Head of caudate nucleus (tissue), 42 donors: ENCODE measurements around the gene RNF10.
"Not testable (repeated sequence)": the region's sequence is repeated elsewhere in the genome, so short reads cannot be mapped to it uniquely, and the experiment has no call there.

Experiments
- DNase-seq, 42 donors: peaks; one replicate each; pipeline versions ENCODE4 v3.0.0 to v3.0.0-alpha.2; 2020 to 2021; ENCODE audit warnings: mixed read lengths in 7 of 42
- intact Hi-C: fragments of 100-400 bp; cut with DNase I; formaldehyde crosslinking; loops from one replicate; pipeline ENCODE4 v1.15.0; 2022

The RNF10 gene

DNA sequence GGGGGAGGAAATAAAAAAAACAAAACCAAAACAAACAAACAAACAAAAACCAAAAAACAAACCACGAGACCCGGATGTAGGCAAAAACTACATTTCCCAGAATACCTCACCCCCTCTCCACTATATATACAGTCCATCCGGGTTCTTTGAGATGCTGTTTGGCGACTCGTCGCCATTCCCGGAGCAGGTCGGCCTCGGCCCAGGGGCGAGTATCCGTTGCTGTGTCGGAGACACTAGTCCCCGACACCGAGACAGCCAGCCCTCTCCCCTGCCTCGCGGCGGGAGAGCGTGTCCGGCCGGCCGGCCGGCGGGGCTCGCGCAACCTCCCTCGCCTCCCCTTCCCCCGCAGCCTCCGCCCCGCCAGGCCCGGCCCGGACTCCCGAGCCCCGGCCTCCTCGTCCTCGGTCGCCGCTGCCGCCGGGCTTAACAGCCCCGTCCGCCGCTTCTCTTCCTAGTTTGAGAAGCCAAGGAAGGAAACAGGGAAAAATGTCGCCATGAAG lies at the start of gene RNF10:
RNF10 (plus strand) TSS at position 154 of the 500 bp plus-strand sequence. CDS start 456 bp downstream, outside the sequence.
- peak; percentile 63 to 93 (median 82) for DNase-seq
- intact Hi-C loops = no loop called here

- no peak for DNase-seq
- intact Hi-C loops = no loop called here
Observed at GRCh38 chr12:120485961-120486881, 47.9 kb upstream of the RNF10 start.

DNA sequence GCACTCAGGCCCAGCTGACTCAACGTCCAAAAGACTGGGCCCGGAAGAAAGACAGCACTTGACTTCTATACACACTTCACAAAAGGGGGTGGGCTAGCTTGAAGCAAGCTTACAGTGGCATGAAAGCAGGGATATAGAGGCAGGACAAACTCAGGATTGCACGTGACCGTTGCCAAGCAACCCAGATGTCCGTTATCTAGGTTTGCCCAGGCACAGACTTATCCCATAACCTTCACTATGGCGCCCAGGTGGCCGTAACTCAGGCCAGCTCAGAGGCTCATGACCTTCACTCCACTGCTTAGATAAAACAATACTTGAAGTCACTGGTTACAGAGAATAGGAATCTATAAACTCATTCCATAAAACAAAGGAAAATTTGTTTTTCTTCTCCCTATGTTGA lies 46.6 kb upstream of the RNF10 start:
- intact Hi-C loops = not testable (repeated sequence)
- DNase-seq = peak in 1 of 42 donors; percentile 17

GRCh38 chr12:120488057-120488640 lies 46.0 kb upstream of the RNF10 start:
- DNase-seq = peak in 38 of 42 donors; percentile 18 to 76 (median 49)
- intact Hi-C loops = no loop called here

GRCh38 chr12:120489018-120489417 lies 45.1 kb upstream of the RNF10 start:
- intact Hi-C loops = no loop called here
- DNase-seq = peak in 2 of 42 donors; percentile 14 to 15

- intact Hi-C loops = no loop called here
- DNase-seq = no peak
Observed at GRCh38 chr12:120490325-120490724, 43.8 kb upstream of the RNF10 start.

- DNase-seq = peak in 12 of 42 donors; percentile 10 to 67 (median 43)
Observed at GRCh38 chr12:120490833-120491512, 43.2 kb upstream of the RNF10 start.

DNA sequence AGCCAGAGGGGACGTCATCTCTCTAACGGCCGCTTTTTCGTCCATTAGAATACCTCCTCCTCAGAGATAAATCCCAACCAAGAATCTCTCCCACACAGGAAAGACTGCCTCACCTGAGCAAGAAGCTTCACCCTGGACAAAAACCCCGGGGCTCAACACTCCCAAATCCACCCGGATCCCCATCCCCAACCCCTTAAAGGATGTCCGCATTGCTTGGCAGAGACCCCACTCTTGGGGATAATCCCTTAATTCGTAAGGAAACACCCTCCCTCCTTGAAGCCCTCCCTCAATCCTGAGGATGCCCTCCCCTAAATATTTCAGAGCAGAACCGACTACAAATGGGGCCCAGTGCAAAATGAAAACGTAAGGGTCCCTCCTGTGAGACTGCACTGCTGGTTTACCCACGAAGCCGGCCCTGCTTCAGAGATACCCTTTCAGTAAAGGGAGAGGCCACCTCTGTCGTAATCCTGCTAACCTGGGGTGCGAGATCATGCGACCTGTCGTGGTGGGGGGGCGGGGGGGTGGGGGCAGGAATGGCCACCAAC lies 38.9 kb upstream of the RNF10 start:
- DNase-seq = peak in 3 of 42 donors; percentile 8 to 19 (median 17)

More at GRCh38 chr12:120490833-120491512, 43.2 kb upstream of the RNF10 start:
- intact Hi-C loops = no loop called here

DNA sequence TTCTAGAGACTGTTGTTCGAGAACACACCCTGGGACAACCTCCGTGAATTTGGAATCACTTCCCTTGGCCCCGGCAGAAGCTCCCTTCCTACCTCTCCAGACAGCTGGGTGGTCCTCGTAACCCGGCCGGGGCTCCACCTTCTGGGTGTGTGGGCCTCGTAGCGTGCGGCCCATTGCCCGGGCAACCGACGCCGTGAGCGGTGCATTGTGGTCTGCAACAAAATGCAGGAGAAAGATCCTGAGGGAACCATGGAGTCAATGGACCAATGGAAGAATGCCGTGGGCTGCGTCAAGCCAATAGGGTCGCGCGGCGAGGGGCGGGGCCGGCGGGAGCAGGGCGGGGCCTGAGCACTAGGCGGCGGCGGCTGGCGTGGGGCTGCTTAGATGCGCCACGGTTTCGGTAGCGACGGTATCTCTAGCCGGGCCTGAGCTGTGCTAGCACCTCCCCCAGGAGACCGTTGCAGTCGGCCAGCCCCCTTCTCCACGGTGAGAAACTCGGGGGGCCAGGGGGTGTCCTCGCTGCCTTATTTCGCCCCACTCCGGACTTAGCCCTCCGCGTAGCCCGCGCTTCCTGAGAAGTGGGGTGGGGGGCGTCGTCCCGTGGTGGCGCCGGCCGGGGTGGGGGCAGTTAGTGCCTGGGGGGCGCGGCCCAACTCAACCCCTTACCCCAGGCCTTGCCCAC lies 38.3 kb upstream of the RNF10 start, which contains the start of gene DYNLL1:
DYNLL1 (plus strand) TSS at position 383 of the 682 bp plus-strand sequence. CDS start 309 bp downstream, outside the sequence.
- peak; percentile 93 to 99 (median 97) for DNase-seq
- intact Hi-C loops = loop anchor here (5.0 kb wide), 1 partner anchor 49 kb away; the partner anchor contains the start of genes GATC and TRIAP1

More for the DNA sequence above, 38.9 kb upstream of the RNF10 start:
- intact Hi-C loops = loop anchor here (5.0 kb wide), 1 partner anchor 48 kb away; the partner anchor contains the start of genes GATC and TRIAP1

DNA sequence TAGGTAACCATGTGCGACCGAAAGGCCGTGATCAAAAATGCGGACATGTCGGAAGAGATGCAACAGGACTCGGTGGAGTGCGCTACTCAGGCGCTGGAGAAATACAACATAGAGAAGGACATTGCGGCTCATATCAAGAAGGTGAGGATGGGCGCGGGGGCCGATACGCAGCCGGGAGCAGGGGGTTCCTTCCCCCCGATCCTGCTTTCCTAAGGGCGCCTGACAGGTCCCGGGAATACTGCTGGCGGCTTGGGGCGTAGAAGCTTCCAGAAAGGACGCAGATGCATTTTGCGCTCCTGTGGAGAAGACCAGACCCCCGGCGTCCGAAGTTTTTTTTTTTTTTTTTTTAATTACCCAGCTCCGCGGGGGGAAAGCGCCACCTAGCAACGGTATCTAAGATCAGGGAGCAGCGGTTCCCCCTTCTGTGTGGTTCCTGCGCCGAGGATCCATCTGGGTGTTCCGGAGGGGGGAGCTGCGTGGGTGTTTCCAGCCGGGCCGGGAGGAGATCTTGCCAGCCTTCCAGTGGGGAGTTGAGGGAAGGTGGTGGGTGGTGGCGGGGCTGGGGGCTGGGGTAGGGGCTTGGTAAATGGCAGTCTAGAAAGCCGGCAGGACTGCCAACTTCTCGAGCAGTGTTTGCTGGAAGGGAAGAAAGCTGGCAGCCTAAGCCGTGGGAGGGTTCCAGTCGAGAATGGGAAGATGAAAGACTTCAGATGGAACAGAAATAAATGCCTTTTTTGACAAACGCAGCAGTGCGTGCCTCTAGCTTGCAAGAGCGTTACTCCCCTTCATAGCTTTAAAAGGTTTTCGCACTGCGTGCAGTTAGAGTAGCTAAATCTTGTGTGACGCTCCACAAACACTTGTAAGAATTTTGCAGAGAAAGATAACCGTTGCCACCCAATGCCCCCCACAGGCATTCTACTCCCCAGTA lies 37.5 kb upstream of the RNF10 start:
- DNase-seq = peak; percentile 69 to 96 (median 88)
- intact Hi-C loops = loop anchor here (5.0 kb wide), 1 partner anchor 49 kb away; the partner anchor contains the start of genes GATC and TRIAP1

- DNase-seq = no peak
- intact Hi-C loops = loop anchor here (5.0 kb wide), 1 partner anchor 50 kb away; the partner anchor contains the start of genes GATC and TRIAP1
Observed at GRCh38 chr12:120497524-120498150, 36.5 kb upstream of the RNF10 start.

DNA sequence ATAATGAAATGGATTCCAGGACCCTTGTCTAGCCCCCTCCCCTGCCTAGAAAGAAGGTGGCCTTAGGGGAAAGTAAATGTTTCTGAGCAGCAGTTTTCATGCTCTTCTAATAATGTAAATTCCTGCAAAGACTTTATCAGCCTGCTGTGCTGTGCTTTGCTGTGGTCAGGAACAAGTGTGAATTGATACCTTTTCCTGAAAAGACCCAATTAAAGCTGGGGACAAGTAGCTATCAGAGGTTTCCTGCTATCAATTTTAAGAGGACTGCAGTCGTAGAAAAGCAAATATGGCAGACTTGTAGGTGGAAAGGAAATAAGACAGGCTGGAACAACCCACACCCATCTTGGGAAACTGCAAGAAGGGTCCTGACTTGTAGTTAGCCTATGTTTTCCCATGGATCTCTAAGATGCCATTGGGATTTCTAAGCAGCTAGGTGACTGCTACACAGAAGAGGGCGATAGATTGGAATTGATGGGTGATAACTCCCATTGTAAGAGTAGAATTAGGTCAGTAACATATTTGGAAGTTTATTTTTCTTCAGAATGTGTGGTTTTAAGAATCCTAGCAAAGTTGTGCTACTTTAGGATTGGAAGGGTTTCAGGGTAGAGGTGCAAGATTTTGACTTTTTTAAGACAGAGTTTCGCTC lies 35.2 kb upstream of the RNF10 start:
- no peak for DNase-seq
- intact Hi-C loops = loop anchor here (5.0 kb wide), 1 partner anchor 52 kb away; the partner anchor contains the start of genes GATC and TRIAP1

DNA sequence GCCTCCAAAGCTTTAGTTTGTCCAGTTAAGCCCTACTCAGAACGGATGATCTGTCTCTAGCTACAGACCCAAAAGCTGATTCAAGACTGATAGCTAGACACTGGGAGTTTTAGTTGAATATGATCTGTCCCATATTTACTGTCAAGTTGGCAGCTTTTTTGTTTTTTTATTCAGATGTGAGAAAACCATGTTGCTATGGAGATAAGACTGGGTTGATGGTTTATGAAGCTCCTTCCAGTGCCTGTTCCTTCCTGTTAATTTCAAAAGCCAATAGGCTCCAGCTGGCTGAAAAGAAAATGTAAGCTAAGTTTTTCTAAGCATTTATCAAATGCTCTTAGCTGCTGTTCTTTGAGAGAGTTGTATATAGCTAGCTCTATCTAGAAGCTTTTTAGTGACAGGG lies 33.6 kb upstream of the RNF10 start:
- no peak for DNase-seq
- intact Hi-C loops = no loop called here

- intact Hi-C loops = no loop called here
- DNase-seq = no peak
Observed at GRCh38 chr12:120504587-120504986, 29.6 kb upstream of the RNF10 start.

GRCh38 chr12:120508537-120508936 lies 25.6 kb upstream of the RNF10 start:
- intact Hi-C loops = no loop called here
- DNase-seq = no peak

GRCh38 chr12:120514002-120514401 lies 20.2 kb upstream of the RNF10 start:
- intact Hi-C loops = no loop called here
- DNase-seq = peak in 39 of 42 donors; percentile 22 to 85 (median 67)
